SK-N-MC (cell line): ENCODE measurements around the gene SRBD1.

Source experiments
- EZH2 ChIP-seq: fragments of 200-600 bp; sonication (generic); IDR thresholded peaks from one replicate; pipeline ENCODE4 v1.6.1; 2017; ENCODE audit warnings: antibody characterized with exemption
- POLR2AphosphoS5 ChIP-seq: IDR thresholded peaks from 2 replicates; pipeline ENCODE4 v1.6.1; 2012; ENCODE audit warnings: mild to moderate bottlenecking, low read depth, low read length, borderline replicate concordance

DNA sequence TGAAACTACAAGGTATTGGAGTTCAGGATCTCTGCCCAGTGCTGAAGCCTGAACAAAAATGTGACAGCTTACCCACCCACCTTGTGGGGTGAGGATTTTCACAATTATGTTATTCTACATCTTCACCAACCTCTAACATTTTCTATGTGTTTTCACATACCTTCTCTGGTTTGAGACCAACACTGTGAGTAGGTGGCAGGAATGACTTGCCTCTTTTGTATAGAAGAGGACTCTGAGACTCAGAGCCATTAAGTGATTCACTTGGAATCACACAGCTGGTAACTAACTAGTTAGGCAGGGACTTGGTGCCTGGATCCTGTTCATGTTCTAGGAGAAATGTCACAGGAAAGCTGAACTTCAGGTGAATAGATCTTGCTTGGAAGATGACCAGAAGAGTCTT is 14.8 kb upstream of the SRBD1 start:
- TF ChIP-seq POLR2AphosphoS5 = no peak
- TF ChIP-seq EZH2 = no peak
